HEK293 (cell line): ENCODE results near the gene HGF.

ENCODE experiments used
- CTCF ChIA-PET: fragments of 350-600 bp; formaldehyde crosslinking; extraction: SDS; loops from one replicate; lab custom pipeline; 2021; ENCODE audit warnings: antibody characterized with exemption; lab: Yijun Ruan, JAX
- POLR2A ChIA-PET: fragments of 300-600 bp; formaldehyde crosslinking; extraction: SDS; loops from one replicate; lab custom pipeline; 2020; ENCODE audit warnings: antibody characterized with exemption, inconsistent platforms; lab: Yijun Ruan, JAX
- H3K27ac ChIP-seq: fragments of 200-500 bp; sonication (Bioruptor generic); 2 replicates; pipeline ENCODE4 v1.5.1; 2014; ENCODE audit warnings: low read depth, low read length, control low read depth, inconsistent platforms; ENCODE audit errors: extremely low read depth
- H3K36me3 ChIP-seq, 2 experiments: fragments of 200-500 bp in 1 of 2; sonication (Bioruptor generic) in 1 of 2; 1 replicate in 1 of 2; 2 replicates in 1 of 2; pipeline ENCODE4 v1.5.1; 2014 to 2017; ENCODE audit warnings: inconsistent platforms in 2 of 2, low read length in 2 of 2; ENCODE audit not compliant: control insufficient read depth in 2 of 2, insufficient read depth in 1 of 2
- H3K4me1 ChIP-seq: fragments of 200-500 bp; sonication (Bioruptor generic); 2 replicates; pipeline ENCODE4 v1.5.1; 2014; ENCODE audit warnings: mild to moderate bottlenecking, low read length, inconsistent platforms; ENCODE audit not compliant: control insufficient read depth, insufficient read depth
- H3K4me3 ChIP-seq: 2 replicates; pipeline ENCODE4 v1.5.1; 2011; ENCODE audit warnings: low read depth, mild to moderate bottlenecking, control low read depth, low read length, moderate library complexity
- H3K9me3 ChIP-seq: fragments of 200-500 bp; sonication (Bioruptor generic); 2 replicates; pipeline ENCODE4 v1.5.1; 2014; ENCODE audit warnings: low read depth, low read length, inconsistent platforms; ENCODE audit not compliant: control insufficient read depth, insufficient read depth
- EGR2 ChIP-seq: fragments of 450-650 bp; formaldehyde crosslinking; IDR thresholded peaks from 2 replicates; pipeline ENCODE4 v1.5.1; 2016; ENCODE audit warnings: low read depth, missing biosample characterization, missing genetic modification characterization
- GLIS1 ChIP-seq: fragments of 450-650 bp; formaldehyde crosslinking; IDR thresholded peaks from 2 replicates; pipeline ENCODE4 v1.5.1; 2016; ENCODE audit warnings: missing biosample characterization, missing genetic modification characterization
- MYNN ChIP-seq: fragments of 450-650 bp; formaldehyde crosslinking; IDR thresholded peaks from 2 replicates; pipeline ENCODE4 v1.5.1; 2016; ENCODE audit warnings: missing biosample characterization, missing genetic modification characterization, borderline replicate concordance
- PRDM1 ChIP-seq: fragments of 450-650 bp; formaldehyde crosslinking; IDR thresholded peaks from 2 replicates; pipeline ENCODE4; 2016; ENCODE audit warnings: missing biosample characterization, missing genetic modification characterization
- PRDM2 ChIP-seq: fragments of 450-650 bp; formaldehyde crosslinking; IDR thresholded peaks from 2 replicates; pipeline ENCODE4 v1.5.1; 2016; ENCODE audit warnings: missing biosample characterization, missing genetic modification characterization, borderline replicate concordance
- YY2 ChIP-seq: fragments of 450-650 bp; formaldehyde crosslinking; IDR thresholded peaks from 2 replicates; pipeline ENCODE4 v1.5.1; 2016; ENCODE audit warnings: missing biosample characterization, missing genetic modification characterization
- ZBTB11 ChIP-seq: fragments of 450-650 bp; formaldehyde crosslinking; conservative IDR thresholded peaks from 2 replicates; pipeline ENCODE4 v1.5.1; 2016; ENCODE audit warnings: low read depth, missing biosample characterization, missing genetic modification characterization
- ZNF18 ChIP-seq: fragments of 450-650 bp; formaldehyde crosslinking; IDR thresholded peaks from 2 replicates; pipeline ENCODE4 v1.5.1; 2016; ENCODE audit warnings: missing biosample characterization, missing genetic modification characterization
- ZNF184 ChIP-seq: fragments of 450-650 bp; IDR thresholded peaks from 2 replicates; pipeline ENCODE4 v1.5.1; 2018; ENCODE audit warnings: missing biosample characterization, mild to moderate bottlenecking, missing genetic modification characterization
- ZNF274 ChIP-seq, 2 experiments: fragments of 200-500 bp in 1 of 2; fragments of 450-650 bp in 1 of 2; sonication (Bioruptor generic) in 1 of 2; formaldehyde crosslinking in 1 of 2; IDR thresholded peaks; 2 replicates each; pipeline versions ENCODE4 v1.5.1 to v1.6.1; 2014 to 2016; ENCODE audit warnings: borderline replicate concordance in 1 of 2, inconsistent platforms in 1 of 2, low read length in 1 of 2, missing biosample characterization in 1 of 2, missing genetic modification characterization in 1 of 2
- ZNF302 ChIP-seq: fragments of 450-650 bp; formaldehyde crosslinking; IDR thresholded peaks from 2 replicates; pipeline ENCODE4 v1.5.1; 2016; ENCODE audit warnings: missing biosample characterization, missing genetic modification characterization, low read depth
- ZNF354C ChIP-seq: fragments of 450-650 bp; formaldehyde crosslinking; IDR thresholded peaks from 2 replicates; pipeline ENCODE4 v1.5.1; 2016; ENCODE audit warnings: missing biosample characterization, missing genetic modification characterization, low read depth, borderline replicate concordance
- ZNF423 ChIP-seq: fragments of 450-650 bp; formaldehyde crosslinking; IDR thresholded peaks from 2 replicates; pipeline ENCODE4 v1.5.1; 2016; ENCODE audit warnings: missing biosample characterization, missing genetic modification characterization
- ZNF433 ChIP-seq: fragments of 450-650 bp; formaldehyde crosslinking; IDR thresholded peaks from 2 replicates; pipeline ENCODE4 v1.5.1; 2016; ENCODE audit warnings: missing biosample characterization, missing genetic modification characterization, low read depth
- ZNF449 ChIP-seq: fragments of 450-650 bp; formaldehyde crosslinking; IDR thresholded peaks from 2 replicates; pipeline ENCODE4 v1.5.1; 2017; ENCODE audit warnings: missing biosample characterization, mild to moderate bottlenecking, missing genetic modification characterization, moderate library complexity
- ZNF473 ChIP-seq: fragments of 450-650 bp; formaldehyde crosslinking; IDR thresholded peaks from 2 replicates; pipeline ENCODE4 v1.5.1; 2017; ENCODE audit warnings: missing biosample characterization, missing genetic modification characterization
- ZNF488 ChIP-seq: fragments of 450-650 bp; formaldehyde crosslinking; IDR thresholded peaks from 2 replicates; pipeline ENCODE4 v1.5.1; 2016; ENCODE audit warnings: missing biosample characterization, missing genetic modification characterization
- ZNF623 ChIP-seq: fragments of 450-650 bp; formaldehyde crosslinking; IDR thresholded peaks from 2 replicates; pipeline ENCODE4 v1.5.1; 2016; ENCODE audit warnings: missing biosample characterization, missing genetic modification characterization
- ZNF645 ChIP-seq: fragments of 450-650 bp; formaldehyde crosslinking; IDR thresholded peaks from 2 replicates; pipeline ENCODE4; 2016; ENCODE audit warnings: missing biosample characterization, missing genetic modification characterization

Gene HGF

GRCh38 chr7:81774551-81774950 lies 4.7 kb upstream of the HGF start:
- Histone ChIP-seq H3K4me3 (no peak overlapping the region), H3K36me3 (no peaks in the 10 kb centered on the region), H3K9me3 (no peaks in the 10 kb centered on the region), H3K27ac (no peak overlapping the region), H3K4me1 (no peaks in the 10 kb centered on the region)
- POLR2A ChIA-PET = no interaction called here
- TF ChIP-seq YY2 (no peak), ZNF645 (no peak), PRDM1 (no peak), ZNF488 (tag by site-specific recombination) (no peak), GLIS1 (no peak), ZNF433 (no peak), ZNF18 (tag by site-specific recombination) (no peak), ZNF473 (tag by site-specific recombination) (no peak), ZNF423 (tag by site-specific recombination) (no peak), ZNF274 (IDR thresholded peaks at IDR 0.05; ENCODE audit: low read length) (no peak), ZNF274 (tag by site-specific recombination; IDR thresholded peaks at IDR 0.05; ENCODE audit: borderline replicate concordance) (no peak), MYNN (tag by site-specific recombination) (no peak), ZBTB11 (no peak), ZNF354C (tag by site-specific recombination) (no peak), EGR2 (tag by site-specific recombination) (no peak), ZNF184 (tag by site-specific recombination) (no peak)
- TF ChIP-seq, all 188 proteins: peak for 0
- CTCF ChIA-PET = no interaction called here

- ChIA-PET POLR2A (no interaction called here), CTCF (no interaction called here)
- H3K4me3 ChIP-seq = no peak overlapping the region
- H3K36me3 ChIP-seq = no peaks in the 10 kb centered on the region
- no peaks in the 10 kb centered on the region for H3K9me3 ChIP-seq
- H3K27ac ChIP-seq = no peak overlapping the region
- H3K4me1 ChIP-seq = no peaks in the 10 kb centered on the region
- TF ChIP-seq PRDM2 = no peak
- no peak for TF ChIP-seq ZNF449
- no peak for TF ChIP-seq ZNF473 (tag by site-specific recombination)
- TF ChIP-seq ZNF623 (tag by site-specific recombination) = no peak
- no peak for TF ChIP-seq ZNF302 (tag by site-specific recombination)
These were observed 929 bp upstream of the HGF start for GRCh38 chr7:81770728-81771223.
